ENCODE measurements around the gene EPHA1.

DNA sequence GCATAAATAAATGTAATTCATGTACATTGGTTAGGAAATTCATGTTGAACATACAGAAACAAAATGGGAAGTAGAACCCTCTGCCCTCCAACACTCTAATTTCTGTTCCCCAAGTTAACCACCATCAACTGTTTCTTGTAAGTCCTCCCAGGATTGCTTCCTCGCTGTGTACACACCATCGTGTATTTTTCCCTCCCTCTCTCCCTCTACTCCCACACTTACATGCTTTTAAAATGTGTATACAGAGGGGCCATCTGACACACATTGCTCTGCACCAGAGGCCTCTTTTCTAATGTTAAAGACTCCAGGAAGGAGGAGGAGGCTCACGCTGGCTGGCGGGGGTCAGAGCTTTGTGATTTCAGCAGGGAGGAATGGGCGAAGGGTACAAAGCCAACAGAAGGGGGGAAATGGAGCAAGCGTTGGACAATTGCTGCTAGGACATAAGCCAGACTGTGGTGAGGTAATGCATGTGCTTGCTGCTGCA, 1.9 kb upstream of the EPHA1 start:
- TF ChIP-seq, protein P1, sequence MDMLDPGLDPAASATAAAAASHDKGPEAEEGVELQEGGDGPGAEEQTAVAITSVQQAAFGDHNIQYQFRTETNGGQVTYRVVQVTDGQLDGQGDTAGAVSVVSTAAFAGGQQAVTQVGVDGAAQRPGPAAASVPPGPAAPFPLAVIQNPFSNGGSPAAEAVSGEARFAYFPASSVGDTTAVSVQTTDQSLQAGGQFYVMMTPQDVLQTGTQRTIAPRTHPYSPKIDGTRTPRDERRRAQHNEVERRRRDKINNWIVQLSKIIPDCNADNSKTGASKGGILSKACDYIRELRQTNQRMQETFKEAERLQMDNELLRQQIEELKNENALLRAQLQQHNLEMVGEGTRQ (IDR thresholded peaks at IDR 0.05; ENCODE audit: borderline replicate concordance, low read depth, low read length) = no peak
- TF ChIP-seq, protein P2, sequence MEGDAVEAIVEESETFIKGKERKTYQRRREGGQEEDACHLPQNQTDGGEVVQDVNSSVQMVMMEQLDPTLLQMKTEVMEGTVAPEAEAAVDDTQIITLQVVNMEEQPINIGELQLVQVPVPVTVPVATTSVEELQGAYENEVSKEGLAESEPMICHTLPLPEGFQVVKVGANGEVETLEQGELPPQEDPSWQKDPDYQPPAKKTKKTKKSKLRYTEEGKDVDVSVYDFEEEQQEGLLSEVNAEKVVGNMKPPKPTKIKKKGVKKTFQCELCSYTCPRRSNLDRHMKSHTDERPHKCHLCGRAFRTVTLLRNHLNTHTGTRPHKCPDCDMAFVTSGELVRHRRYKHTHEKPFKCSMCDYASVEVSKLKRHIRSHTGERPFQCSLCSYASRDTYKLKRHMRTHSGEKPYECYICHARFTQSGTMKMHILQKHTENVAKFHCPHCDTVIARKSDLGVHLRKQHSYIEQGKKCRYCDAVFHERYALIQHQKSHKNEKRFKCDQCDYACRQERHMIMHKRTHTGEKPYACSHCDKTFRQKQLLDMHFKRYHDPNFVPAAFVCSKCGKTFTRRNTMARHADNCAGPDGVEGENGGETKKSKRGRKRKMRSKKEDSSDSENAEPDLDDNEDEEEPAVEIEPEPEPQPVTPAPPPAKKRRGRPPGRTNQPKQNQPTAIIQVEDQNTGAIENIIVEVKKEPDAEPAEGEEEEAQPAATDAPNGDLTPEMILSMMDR (IDR thresholded peaks at IDR 0.05) = no peak
- TF ChIP-seq GABPA (IDR thresholded peaks at IDR 0.05; ENCODE audit: low read depth) (no peak), POLR2AphosphoS5 (IDR thresholded peaks at IDR 0.05; ENCODE audit: low read depth, low read length) (no peak)
